ENCODE data around the gene TMEM129. TPM values are rescaled to one million over a fixed set of nuclear protein-coding genes. Genes with fewer than 3 reads are reported as not detected.

The TMEM129 gene
- total and polyA plus RNA-seq, 4 experiments from 2014 or later, result 36.8 to 42.1 (median 40.5) TPM

DNA sequence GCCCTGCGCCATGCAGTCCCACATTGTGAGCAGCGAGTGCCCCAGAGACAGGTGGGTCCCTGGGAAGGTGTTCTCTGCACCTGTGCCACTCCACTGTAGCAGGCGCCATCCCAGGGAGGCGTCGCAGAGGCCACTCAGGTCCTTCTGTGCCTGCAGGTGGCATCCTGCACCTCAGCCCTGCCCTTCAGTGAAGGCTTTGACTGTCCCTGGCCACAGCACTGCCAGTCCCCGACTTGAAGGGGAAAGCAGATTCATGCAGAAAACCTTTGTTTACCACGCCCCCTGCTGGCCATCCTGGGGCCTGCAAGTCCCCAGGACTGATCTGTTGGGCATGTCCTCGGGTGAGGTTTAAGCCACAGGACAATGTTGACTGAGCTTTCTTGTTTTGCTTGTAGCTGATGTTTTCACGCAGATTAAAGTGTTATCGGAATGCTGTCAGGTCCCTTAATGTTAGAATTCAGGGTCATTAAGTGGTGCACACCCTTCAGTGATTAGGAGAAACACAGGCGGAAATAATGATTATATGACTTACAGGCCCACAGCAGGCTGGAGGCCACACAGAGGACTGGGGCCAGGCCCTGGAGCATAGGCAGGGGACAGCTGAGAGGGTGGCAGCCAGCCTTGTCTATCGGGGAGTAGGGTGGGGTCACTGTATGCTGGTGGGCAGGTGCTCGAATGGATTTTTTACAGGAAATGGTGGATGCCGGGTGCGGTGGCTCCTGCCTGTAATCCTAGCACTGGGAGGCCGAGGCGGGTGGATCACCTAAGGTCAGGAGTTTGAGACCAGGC lies 5.2 kb upstream of the TMEM129 start:
- ChIA-PET CTCF (ENCODE audit: partially characterized antibody) (interaction anchor here (0.5 to 18.0 kb wide), 12 partner anchors 14 to 1229 kb away, joined by 3 to 591 read pairs (median 4); partner anchors contain the start of gene SLBP), POLR2A (ENCODE audit: partially characterized antibody) (interaction anchor here (0.7 to 8.8 kb wide), 3 partner anchors 13 to 33 kb away, joined by 3 to 196 read pairs (median 128); partner anchors contain the start of gene SLBP)
- Mint-ChIP-seq H3K9me3 (peaks cover 0 to 5% (median 0%) of the 10 kb centered on the region in 8 donors), H3K4me1 (peaks cover 38 to 87% (median 56%) of the 10 kb centered on the region in 4 donors), H3K27me3 (no peaks in the 10 kb centered on the region), H3K36me3 (peaks cover 30 to 50% of the 10 kb centered on the region in 2 donors), H3K4me3 (peak overlapping the region in 7 of 8 donors; percentile 36 to 76 (median 59)), H3K27ac (peak overlapping the region; percentile 54 to 89 (median 82))
- intact Hi-C loops (cut with micrococcal nuclease), result loop anchor here (1.0 to 10.0 kb wide), 3 partner anchors 14 to 688 kb away; partner anchors contain the start of genes CFAP99, SLBP and ZFYVE28
- peaks cover 44% of the 10 kb centered on the region for H3K36me3 ChIP-seq (ENCODE audit: insufficient read depth, low read length)
- no peak overlapping the region for H3K4me3 ChIP-seq (ENCODE audit: low read length in 2 of 2)
- no peaks in the 10 kb centered on the region for H3K27me3 ChIP-seq (ENCODE audit: insufficient read depth, low read length)
- no peaks in the 10 kb centered on the region for H3K9me3 ChIP-seq (ENCODE audit: control insufficient read depth in 1 of 2, low read length in 2 of 2)
- H3K27ac ChIP-seq (ENCODE audit: low read depth, low read length), result no peak overlapping the region
- peak; percentile 81 to 88 (median 85) for DNase-seq
- peaks cover 79% of the 10 kb centered on the region for H3K4me1 ChIP-seq (ENCODE audit: insufficient read depth, low read length)

DNA sequence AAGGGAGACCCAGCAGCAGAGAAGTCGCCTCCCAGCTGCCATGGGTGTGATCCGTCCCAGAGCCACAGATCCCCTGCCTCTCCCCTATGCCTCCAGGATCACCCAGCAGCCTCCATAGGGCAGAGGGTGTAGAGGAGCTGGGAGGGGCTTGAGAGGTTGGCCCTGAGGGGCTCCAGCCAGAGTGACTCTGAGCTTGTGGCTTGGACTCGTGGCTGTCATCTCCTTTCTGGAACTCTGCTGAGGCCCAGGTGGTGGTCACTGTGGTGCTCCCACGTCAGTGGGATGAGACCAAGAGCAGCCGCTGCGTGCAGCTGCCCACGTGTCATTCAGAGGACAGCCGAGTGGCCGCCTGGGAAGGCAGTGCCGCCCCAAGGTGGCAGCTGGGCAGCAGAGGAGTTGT lies 4.4 kb upstream of the TMEM129 start:
- H3K27ac Mint-ChIP-seq, result peak overlapping the region in 5 of 7 donors; percentile 80 to 95 (median 84)
- H3K9me3 Mint-ChIP-seq, result peaks cover 0 to 5% (median 0%) of the 10 kb centered on the region in 8 donors
- ChIA-PET POLR2A (ENCODE audit: partially characterized antibody) (interaction anchor here (0.7 to 8.8 kb wide), 3 partner anchors 13 to 32 kb away, joined by 3 to 196 read pairs (median 128); partner anchors contain the start of gene SLBP), CTCF (ENCODE audit: partially characterized antibody) (interaction anchor here (1.7 to 18.0 kb wide), 4 partner anchors 13 to 34 kb away, joined by 5 to 591 read pairs (median 11); partner anchors contain the start of gene SLBP)
- H3K9me3 ChIP-seq (ENCODE audit: control insufficient read depth in 1 of 2, low read length in 2 of 2), result no peaks in the 10 kb centered on the region
- H3K4me1 Mint-ChIP-seq, result peaks cover 38 to 78% (median 58%) of the 10 kb centered on the region in 4 donors
- peaks cover 30 to 46% of the 10 kb centered on the region in 2 donors for H3K36me3 Mint-ChIP-seq
- H3K27me3 Mint-ChIP-seq, result no peaks in the 10 kb centered on the region
- H3K4me3 ChIP-seq (ENCODE audit: low read length in 2 of 2), result no peak overlapping the region
- no peaks in the 10 kb centered on the region for H3K27me3 ChIP-seq (ENCODE audit: insufficient read depth, low read length)
- peaks cover 74% of the 10 kb centered on the region for H3K4me1 ChIP-seq (ENCODE audit: insufficient read depth, low read length)
- DNase-seq, result no peak
- intact Hi-C loops (cut with micrococcal nuclease), result loop anchor here (10.0 kb wide), 1 partner anchor 689 kb away; the partner anchor contains the start of genes CFAP99 and ZFYVE28
- H3K4me3 Mint-ChIP-seq, result peak overlapping the region in 6 of 8 donors; percentile 45 to 92 (median 71)
- peaks cover 36% of the 10 kb centered on the region for H3K36me3 ChIP-seq (ENCODE audit: insufficient read depth, low read length)
- peak overlapping the region; percentile 28 for H3K27ac ChIP-seq (ENCODE audit: low read depth, low read length)

DNA sequence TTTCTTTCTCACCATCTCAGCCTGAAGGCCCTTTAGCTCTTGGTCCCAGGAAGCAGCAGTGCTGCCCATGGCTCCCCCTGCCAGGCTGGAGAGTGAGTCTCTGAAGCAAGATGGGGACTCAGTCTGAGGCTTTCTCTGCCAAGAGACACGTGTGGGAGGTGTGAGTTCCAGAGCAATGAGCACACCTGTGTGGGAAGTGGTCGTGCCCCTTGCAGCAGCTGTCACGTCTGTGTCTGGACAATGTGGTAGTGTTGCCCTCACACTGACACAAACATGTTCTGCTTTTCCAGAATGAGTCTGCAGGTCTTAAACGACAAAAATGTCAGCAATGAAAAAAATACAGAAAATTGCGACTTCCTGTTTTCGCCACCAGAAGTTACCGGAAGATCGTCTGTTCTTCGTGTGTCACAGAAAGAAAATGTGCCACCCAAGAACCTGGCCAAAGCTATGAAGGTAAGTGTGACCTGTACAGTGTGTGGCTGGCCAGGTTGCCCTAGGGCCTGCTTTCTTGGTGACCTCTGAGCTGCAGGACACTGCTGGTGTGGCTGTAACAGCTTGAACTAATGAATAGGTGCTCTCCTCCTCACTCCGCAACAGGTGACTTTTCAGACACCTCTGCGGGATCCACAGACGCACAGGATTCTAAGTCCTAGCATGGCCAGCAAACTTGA lies 2.1 kb upstream of the TMEM129 start:
- Histone ChIP-seq H3K27me3 (ENCODE audit: insufficient read depth, low read length) (no peaks in the 10 kb centered on the region), H3K4me1 (ENCODE audit: insufficient read depth, low read length) (peaks cover 69% of the 10 kb centered on the region), H3K4me3 (ENCODE audit: low read length in 2 of 2) (peak overlapping the region; percentile 52 to 69), H3K27ac (ENCODE audit: low read depth, low read length) (peak overlapping the region; percentile 66), H3K9me3 (ENCODE audit: control insufficient read depth in 1 of 2, low read length in 2 of 2) (no peaks in the 10 kb centered on the region), H3K36me3 (ENCODE audit: insufficient read depth, low read length) (peaks cover 21% of the 10 kb centered on the region)
- peak; percentile 64 to 76 (median 71) for DNase-seq
- no peaks in the 10 kb centered on the region for H3K27me3 Mint-ChIP-seq
- peaks cover 22 to 34% of the 10 kb centered on the region in 2 donors for H3K36me3 Mint-ChIP-seq
- peaks cover 0 to 6% (median 0%) of the 10 kb centered on the region in 8 donors for H3K9me3 Mint-ChIP-seq
- H3K27ac Mint-ChIP-seq, result peak overlapping the region; percentile 95 to 99 (median 98)
- intact Hi-C loops (cut with micrococcal nuclease), result loop anchor here (10.0 kb wide), 1 partner anchor 692 kb away; the partner anchor contains the start of genes CFAP99 and ZFYVE28
- ChIA-PET POLR2A (ENCODE audit: partially characterized antibody) (interaction anchor here (0.6 to 8.8 kb wide), 13 partner anchors 10 to 696 kb away, joined by 3 to 196 read pairs (median 4); partner anchors contain the start of genes CFAP99, FAM53A, LETM1 and MAEA), CTCF (ENCODE audit: partially characterized antibody) (interaction anchor here (0.7 to 18.0 kb wide), 5 partner anchors 11 to 370 kb away, joined by 3 to 591 read pairs (median 7); partner anchors contain the start of gene SLBP)
- H3K4me3 Mint-ChIP-seq, result peak overlapping the region; percentile 87 to 94 (median 90)
- peaks cover 39 to 79% (median 54%) of the 10 kb centered on the region in 4 donors for H3K4me1 Mint-ChIP-seq

DNA sequence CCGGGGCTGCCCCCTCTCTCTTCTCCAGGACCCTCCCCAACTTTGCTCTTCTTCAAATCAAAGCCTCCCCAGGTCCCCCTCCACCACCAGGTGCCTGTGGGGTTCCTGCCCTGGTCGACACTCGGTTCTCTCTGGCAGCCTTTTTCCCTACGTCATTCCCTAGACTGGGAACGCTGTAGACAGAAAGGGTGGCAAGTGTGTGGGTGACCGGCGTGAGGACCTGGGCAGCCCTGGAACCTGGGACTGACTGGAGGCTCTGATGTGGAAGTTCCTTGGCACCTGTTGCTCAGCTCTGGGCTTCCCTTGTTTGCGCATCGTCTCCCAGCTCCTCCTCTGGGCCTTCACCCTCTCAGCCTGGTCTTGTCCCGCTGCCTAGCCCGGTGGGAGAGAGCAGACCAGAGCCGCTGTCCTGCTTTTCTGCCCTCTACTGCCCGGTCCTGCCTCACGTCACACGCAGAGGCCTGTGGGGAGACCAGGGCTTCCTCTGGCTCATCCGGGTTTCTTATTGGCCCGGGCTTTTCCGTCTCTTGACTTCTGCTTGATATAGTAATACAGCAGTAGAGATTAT lies 1.5 kb upstream of the TMEM129 start:
- Histone ChIP-seq H3K27me3 (ENCODE audit: insufficient read depth, low read length) (no peaks in the 10 kb centered on the region), H3K36me3 (ENCODE audit: insufficient read depth, low read length) (peaks cover 14% of the 10 kb centered on the region), H3K9me3 (ENCODE audit: control insufficient read depth in 1 of 2, low read length in 2 of 2) (no peaks in the 10 kb centered on the region), H3K4me3 (ENCODE audit: low read length in 2 of 2) (peak overlapping the region; percentile 52 to 69), H3K4me1 (ENCODE audit: insufficient read depth, low read length) (peaks cover 69% of the 10 kb centered on the region), H3K27ac (ENCODE audit: low read depth, low read length) (peak overlapping the region; percentile 66)
- CTCF ChIA-PET (ENCODE audit: partially characterized antibody), result interaction anchor here (0.7 to 18.0 kb wide), 4 partner anchors 11 to 370 kb away, joined by 3 to 591 read pairs (median 8); partner anchors contain the start of gene SLBP
- no peak for DNase-seq
- Mint-ChIP-seq H3K27ac (peak overlapping the region; percentile 95 to 99 (median 98)), H3K4me3 (peak overlapping the region; percentile 87 to 94 (median 90)), H3K4me1 (peaks cover 39 to 75% (median 54%) of the 10 kb centered on the region in 4 donors), H3K27me3 (no peaks in the 10 kb centered on the region), H3K36me3 (peaks cover 19 to 30% of the 10 kb centered on the region in 2 donors), H3K9me3 (peaks cover 0 to 8% (median 0%) of the 10 kb centered on the region in 8 donors)
- intact Hi-C loops (cut with micrococcal nuclease), result loop anchor here (10.0 kb wide), 1 partner anchor 692 kb away; the partner anchor contains the start of genes CFAP99 and ZFYVE28
- POLR2A ChIA-PET (ENCODE audit: partially characterized antibody), result interaction anchor here (0.6 to 8.8 kb wide), 11 partner anchors 10 to 696 kb away, joined by 3 to 196 read pairs (median 6); partner anchors contain the start of genes CFAP99, FAM53A, LETM1 and MAEA

DNA sequence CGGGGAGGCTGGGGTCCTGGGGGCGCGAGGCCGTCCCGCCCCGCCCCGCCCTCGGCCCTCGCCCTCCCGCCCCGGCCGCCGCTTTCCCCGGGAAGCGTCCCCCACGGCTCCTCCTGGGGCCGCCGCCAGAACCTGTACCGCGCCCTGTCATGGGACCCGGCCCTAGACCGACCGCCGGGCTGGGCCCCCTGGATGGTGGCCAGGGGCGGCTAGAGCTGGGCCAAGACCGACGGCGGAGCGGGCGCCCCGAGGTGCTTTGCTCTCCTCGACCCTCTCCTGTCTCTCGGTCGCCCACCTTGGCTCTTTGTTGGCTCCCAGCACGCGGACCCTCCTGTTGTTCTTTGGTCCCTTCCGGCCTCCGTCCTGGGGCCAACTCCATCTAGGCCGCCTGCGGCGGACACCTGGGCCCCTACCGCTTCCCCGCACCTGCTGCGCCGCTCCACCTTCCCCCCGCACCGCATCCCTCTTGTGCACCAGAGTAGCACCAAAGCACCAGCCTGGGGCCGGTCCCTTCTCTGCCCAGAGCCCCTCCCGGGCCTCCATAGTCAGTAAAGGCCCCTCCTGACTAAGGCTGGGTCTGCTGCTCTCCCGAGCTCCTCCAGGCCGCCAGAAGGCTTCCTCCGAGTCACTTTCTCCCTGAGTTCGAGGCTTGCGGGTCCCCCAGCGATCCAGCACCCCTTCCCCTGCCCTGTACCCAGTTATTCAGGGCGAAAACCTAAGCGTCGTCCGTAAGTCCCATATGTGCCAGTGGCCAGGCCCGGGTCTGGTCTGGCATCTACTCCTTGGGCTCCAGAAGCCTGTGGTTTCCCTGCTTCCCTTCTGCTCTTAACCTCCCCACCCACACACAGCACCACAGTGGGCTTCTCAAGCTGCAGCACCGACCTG lies 785 bp upstream of the TMEM129 start:
- H3K27ac Mint-ChIP-seq, result peak overlapping the region; percentile 95 to 99 (median 98)
- Histone ChIP-seq H3K9me3 (ENCODE audit: control insufficient read depth in 1 of 2, low read length in 2 of 2) (no peaks in the 10 kb centered on the region), H3K4me1 (ENCODE audit: insufficient read depth, low read length) (peaks cover 64% of the 10 kb centered on the region), H3K4me3 (ENCODE audit: low read length in 2 of 2) (peak overlapping the region; percentile 52 to 69), H3K27ac (ENCODE audit: low read depth, low read length) (peak overlapping the region; percentile 66), H3K27me3 (ENCODE audit: insufficient read depth, low read length) (no peaks in the 10 kb centered on the region), H3K36me3 (ENCODE audit: insufficient read depth, low read length) (peaks cover 7% of the 10 kb centered on the region)
- H3K9me3 Mint-ChIP-seq, result peaks cover 0 to 8% (median 0%) of the 10 kb centered on the region in 8 donors
- peak overlapping the region; percentile 87 to 94 (median 90) for H3K4me3 Mint-ChIP-seq
- intact Hi-C loops (cut with micrococcal nuclease), result loop anchor here (1.0 to 10.0 kb wide), 4 partner anchors 10 to 693 kb away; partner anchors contain the start of genes CFAP99, FAM53A, NSD2 and SLBP
- ChIA-PET CTCF (ENCODE audit: partially characterized antibody) (interaction anchor here (1.3 to 18.0 kb wide), 3 partner anchors 10 to 30 kb away, joined by 4 to 591 read pairs (median 12); partner anchors contain the start of gene SLBP), POLR2A (ENCODE audit: partially characterized antibody) (interaction anchor here (1.0 to 8.8 kb wide), 15 partner anchors 9 to 432 kb away, joined by 3 to 196 read pairs (median 5); partner anchors contain the start of genes FAM53A, LETM1, MAEA and NSD2)
- H3K27me3 Mint-ChIP-seq, result no peaks in the 10 kb centered on the region
- peaks cover 37 to 68% (median 53%) of the 10 kb centered on the region in 4 donors for H3K4me1 Mint-ChIP-seq
- DNase-seq, result no peak
- H3K36me3 Mint-ChIP-seq, result peaks cover 15 to 30% of the 10 kb centered on the region in 2 donors

Measured in CD4-positive, alpha-beta memory T cell (primary cell).